Measurements from ENCODE around the gene NSG1.
A peak's percentile ranks its signal among the peaks of the same experiment; 100 is the strongest.

NSG1 gene

DNA sequence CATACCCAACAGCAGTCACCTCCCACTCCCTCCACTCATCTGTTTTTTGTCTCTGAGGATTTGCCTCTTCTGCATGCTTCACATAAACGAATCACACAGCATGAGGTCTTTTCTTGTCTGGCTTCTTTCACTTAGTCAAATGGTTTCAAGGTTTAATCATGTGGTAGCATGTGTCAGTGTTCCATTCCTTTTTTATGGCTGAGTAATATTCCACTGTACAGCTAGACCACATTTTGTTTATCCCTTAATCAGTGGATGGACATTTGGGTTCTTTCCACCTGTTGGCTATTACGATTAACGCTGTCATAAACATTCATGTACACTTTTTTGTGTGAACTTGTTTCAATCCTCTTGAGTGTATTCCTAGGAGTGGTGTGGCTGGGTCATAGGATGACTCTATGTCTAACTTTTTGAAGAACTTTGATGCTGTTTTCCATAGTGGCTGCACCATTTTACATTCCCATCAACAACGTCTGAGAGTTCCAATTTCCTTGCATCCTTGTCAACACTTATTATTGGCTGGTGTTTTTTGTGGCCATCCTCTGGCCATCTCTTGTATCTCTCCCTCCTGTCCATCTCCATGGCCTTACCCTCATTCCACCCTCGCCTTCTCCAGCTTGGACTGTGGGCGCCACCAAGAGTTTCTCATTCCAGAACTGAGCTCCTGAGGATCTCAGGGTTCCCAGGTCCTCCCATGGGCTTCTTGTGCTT, 12.4 kb upstream of the NSG1 start:
- no peak for DNase-seq

GRCh38 chr4:4376074-4376473, 10.8 kb upstream of the NSG1 start:
- DNase-seq, result no peak

DNA sequence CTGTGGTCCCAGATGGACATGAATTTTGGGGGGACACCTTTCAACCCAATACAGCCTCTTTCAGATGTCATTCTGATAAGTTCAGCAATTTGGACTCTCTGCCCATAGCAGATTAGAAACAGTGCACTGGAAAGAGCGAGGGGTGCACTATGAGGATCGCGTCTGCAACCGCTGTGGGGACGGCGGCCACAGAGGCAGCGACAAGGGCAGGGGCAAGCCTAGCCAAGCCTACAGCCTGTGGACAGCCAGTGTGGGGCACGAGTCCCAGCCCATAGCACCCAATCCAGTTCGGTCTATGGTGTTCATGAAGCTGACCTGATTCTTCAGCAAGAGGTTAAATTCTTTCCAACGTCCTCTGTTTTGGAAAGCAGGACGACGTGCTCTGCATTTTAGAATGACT, 9.7 kb upstream of the NSG1 start:
- DNase-seq, result no peak

DNA sequence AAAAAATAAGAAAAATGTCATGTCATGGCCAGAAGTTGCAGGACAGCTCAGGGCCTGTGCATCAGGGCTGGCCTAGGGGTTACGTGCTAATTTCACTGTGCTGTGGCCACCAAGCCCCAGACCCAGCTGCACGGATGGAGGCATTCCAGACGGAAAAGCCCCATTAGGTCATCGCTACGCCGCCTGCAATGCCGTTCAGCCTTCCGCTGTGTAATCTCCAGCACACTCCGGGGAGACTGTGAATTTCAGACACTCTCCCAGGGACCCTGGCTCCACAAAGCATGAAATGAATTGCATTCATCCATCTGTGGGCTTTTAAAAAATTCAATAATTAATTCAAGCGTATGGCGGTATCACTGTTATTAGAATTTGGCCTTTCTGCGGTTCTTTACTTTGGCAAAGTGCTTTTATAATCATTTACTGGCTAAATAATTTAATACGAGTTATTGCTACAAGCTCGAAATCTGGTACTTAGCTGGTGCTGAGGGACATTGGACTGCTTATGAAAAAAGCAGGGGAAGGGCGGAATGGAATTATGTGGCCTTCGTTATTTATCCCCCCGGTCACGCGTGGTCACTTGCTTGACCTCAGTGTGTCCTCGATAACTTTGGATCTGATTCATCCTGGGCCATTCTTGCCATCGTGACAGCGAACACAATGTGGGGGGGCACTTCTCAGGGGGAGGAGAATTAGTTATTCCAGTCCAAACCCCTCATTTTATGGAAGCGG, 9.0 kb upstream of the NSG1 start:
- DNase-seq, result no peak

GRCh38 chr4:4379540-4380087, 7.3 kb upstream of the NSG1 start:
- no peak for DNase-seq

DNA sequence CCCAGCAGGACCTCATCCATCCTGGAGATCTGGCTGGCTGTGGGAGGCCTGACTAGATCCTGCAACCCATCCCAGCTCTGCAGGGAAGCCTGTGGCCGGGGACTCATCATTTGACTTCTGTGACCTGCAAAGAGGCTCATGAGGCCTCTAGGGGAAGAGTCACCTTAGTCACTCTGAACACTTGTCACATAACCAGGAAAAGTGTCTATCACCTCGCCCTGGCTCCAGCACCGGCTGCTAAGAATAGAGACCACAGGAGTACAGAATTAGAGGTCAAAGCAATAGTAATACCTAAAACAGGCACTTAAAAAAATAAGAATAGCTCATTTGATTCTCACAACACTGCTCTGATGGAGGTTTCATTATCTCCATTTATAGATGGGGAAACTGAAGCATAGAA, 3.8 kb upstream of the NSG1 start:
- no peak for DNase-seq

DNA sequence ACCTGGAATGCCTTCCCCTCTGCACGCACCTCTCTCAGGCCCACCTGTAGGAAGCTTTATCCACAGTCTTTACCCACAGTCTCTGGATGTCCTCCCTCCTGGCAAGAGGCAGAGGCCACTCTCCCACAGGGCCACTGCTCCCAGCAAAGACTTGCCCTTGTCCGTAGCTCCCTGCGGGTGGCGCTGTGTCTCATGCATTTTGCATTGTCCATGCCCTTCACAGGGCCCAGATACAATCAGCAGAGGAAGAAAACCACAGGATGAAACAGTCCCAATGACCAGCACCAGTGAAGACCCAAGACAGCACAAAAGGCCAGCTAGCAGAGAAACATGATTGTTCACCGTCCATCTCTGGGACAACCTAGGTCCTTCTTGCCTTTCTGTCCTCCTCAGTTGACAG, 2.1 kb upstream of the NSG1 start:
- no peak for DNase-seq

DNA sequence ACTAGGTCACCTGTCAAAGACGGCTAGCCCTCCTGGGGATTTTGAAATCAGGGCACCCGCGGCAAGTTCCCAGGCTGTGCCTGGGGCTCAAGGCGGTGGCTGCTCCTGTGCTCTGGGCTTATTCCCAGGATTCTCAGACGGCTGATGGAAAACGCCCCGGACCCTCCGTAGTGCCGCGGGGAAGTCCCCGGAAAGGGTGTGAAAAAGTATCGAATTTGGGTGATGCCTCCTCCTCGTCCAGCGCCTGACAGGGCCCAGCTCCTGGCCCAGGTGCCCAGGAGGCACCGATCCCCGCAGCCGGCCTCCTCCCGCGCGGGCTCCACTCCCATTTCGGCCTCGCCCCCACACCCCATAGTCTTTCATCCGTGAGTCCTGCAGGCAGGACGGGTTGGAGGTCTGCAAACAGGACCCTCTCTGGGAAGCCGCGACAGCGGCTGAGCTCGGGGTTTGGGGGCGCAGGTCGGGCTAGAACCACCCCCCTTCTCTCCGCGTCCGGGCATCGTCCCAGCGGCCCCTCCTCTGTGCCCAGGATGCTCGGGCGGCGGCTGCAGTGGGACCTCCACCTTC, 1.1 kb upstream of the NSG1 start:
- no peak for DNase-seq

GRCh38 chr4:4386296-4386735, 586 bp upstream of the NSG1 start:
- DNase-seq, result peak; percentile 4

DNA sequence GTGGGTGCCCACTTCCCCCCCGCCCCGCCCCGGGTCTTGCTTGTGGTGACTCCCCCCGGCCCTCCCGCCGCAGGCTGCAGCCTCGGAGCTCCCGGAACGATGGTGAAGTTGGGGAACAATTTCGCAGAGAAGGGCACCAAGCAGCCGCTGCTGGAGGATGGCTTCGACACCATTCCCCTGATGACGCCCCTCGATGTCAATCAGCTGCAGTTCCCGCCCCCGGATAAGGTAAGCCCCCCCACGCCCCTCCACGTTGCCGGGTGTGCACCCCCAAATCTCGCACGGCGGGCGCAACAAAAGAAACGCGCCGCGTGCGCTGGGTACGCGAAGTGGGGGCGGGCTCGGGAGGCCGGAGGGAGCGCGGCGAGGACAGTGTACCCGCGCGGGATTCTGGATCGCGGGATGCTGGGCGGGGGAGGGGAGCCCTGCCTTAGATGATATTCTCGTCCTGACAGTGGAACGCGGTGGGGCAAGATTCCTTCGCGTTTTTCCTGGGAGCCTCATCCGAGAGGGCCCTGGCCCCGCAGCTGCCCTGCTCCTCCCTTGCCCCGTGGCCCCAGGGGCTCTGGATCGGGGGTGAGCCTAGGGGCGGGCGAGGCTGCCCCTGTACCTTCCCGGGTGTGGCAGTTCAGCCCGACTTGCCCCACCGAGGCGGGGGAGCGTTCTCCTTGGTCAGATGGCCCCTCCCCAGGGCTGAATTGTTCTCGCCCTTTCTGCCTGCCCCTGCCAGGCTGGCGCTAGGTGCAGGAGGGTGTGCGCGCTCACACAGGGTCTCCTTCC, 819 bp downstream of the NSG1 start:
- DNase-seq, result no peak

DNA sequence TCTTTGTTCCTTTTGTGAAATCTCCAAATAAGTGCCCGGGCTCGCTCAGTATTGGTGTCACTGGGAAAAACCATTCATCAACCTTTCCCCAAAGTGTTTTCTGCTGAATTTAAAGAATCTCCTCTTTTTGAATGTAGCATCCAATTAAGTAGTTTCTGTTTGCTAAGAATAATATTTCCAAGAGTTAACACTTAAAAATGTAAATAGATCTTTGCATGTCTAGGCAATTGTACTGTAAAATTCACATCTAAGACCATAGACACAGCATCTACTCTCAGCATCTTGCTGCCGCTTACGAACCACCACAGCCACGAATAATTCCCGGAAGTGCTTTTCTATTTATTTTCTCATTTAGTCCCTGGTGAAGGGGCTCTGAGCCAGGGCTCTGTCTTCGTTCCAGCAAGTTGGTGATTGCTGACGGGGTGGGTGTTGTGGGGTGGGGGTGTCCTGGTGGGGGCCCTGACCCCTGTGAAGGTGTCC, 1.4 kb downstream of the NSG1 start:
- no peak for DNase-seq

- DNase-seq, result no peak
Measured at GRCh38 chr4:4388836-4389575, 2.1 kb downstream of the NSG1 start.

GRCh38 chr4:4390046-4390445, 3.1 kb downstream of the NSG1 start:
- no peak for DNase-seq

DNA sequence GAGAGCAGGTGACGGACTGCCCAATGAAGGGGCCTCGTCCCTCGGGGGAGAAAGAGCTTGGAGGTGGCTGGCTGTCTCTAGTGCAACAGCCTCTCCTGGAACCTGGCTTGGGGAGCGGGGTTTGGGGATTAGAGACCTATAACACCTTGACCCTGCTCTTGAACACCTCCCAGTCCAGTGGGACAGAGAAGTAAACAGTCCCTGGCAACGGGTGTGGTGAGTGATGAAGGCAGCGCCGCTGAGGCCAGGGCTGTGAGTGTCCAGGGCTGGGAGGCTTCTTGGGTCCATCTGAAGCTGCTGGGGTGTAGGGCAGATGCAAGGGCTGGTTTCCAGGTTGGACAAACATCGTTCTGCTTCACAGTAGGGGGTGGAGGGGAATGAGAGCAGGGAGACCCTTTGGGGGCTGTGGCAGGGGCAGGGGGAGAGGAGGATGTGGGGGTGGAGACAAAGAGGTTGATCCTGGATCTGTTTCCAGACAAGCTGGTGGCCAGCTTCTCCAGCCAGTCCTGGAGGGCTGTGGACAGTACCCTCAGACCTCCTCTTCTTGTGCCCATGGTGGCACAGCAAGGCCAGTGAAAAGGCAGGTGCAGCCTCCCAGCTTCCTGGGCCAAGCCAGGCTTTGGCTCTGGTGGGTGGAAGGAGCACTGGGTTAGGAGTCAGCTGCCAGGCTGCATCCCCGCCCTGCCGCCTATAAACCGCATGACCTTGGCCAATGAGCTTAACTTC, 3.8 kb downstream of the NSG1 start:
- DNase-seq, result no peak

- DNase-seq, result no peak
Measured at GRCh38 chr4:4391866-4392265, 5.0 kb downstream of the NSG1 start.

GRCh38 chr4:4392501-4393183, 5.7 kb downstream of the NSG1 start:
- no peak for DNase-seq

DNA sequence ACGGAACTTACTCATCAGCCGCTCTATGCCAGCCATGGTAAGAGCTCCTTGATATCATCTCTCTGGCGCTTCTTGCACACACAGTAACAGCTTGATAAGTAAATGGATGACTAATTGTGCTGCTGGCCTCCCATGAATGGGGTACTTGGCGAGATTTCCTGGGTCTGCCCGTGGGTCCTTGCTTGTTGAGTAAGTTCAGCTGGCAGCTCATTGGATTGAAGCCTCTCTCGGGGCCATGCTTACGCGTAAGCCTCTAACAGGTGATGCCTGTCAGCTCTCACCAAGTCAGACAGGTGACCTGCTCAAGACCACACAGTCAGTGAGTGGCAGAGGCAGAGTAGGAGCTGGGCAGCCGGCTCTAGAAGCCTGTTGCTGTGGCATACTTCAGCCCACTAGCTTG, 7.7 kb downstream of the NSG1 start:
- no peak for DNase-seq

DNA sequence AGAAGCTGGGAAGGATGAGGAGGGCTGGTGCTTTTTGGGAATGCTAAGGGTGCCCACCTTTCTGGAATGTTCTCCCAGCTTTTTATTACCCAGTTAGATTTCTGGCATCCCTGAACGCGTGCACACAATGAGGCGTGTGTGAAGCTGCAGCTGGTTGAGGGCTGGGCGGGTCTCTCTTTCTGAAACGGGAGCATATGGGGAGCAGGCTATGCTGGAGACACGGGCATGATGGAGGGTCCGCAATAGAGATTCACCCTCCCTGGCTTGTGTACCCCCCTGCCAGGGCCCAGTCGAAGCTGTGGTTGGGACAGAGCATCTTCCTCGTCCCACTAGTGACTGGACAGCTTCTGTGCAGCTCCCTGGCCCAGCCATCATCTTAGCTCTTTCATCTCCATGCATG, 8.5 kb downstream of the NSG1 start:
- no peak for DNase-seq

DNA sequence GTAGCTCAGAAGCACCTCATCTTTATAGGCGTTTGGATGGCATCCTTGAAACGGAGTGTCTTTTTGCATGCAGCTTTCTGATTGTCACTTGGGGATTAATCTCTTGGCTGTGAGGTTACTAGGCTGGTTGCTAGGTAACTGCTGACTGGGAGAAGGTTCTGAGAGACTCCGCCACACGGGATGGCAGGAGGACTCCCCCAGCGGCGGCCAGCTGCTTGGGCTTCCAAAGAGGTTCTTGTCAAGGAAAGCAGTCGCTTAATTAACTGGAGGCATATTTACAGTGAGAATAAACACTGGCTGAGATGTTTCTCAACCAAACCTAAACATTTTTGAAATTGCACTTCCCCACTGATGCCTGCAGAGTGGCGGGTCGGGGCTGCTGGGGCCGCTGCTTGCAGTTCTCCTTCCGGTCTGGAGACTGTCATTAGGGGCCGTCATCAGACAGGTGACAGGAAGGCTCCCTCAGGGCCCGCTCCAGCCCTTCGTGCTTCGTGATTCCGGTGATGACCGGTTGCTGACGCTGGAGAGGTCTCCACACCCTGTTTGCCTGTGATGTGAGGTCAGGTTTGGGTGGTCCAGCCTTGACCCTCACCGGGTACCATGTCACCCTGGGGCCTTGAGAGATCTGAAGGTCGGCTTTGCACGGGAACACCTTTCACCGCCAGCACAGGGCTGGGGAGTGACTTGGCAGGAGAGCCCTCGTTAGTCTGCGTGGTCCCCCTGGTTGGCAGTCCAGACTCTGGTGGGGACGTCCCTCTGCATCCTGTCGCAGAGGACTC, 9.1 kb downstream of the NSG1 start:
- DNase-seq, result no peak
